Liver (tissue), 10 donors: ENCODE data around the gene RNU6-7. TPM values are rescaled to one million over a fixed set of nuclear protein-coding genes. Genes with fewer than 3 reads are reported as not detected.

Experiments
- DNase-seq: peaks from one replicate; pipeline ENCODE4 v3.0.0-alpha.2; 2017; ENCODE audit warnings: low spot score
- H3K27ac ChIP-seq, 2 donors: one replicate each; pipeline ENCODE4 v1.7.0; 2013; ENCODE audit warnings: inconsistent platforms in 2 of 2, low read length in 2 of 2, control low read depth in 1 of 2, low read depth in 1 of 2, mild to moderate bottlenecking in 1 of 2
- H3K27me3 ChIP-seq, 4 donors: one replicate each; pipeline versions ENCODE4 v1.6.1 to v1.7.0; 2013; ENCODE audit warnings: low read length in 3 of 4, inconsistent platforms in 1 of 4, mild to moderate bottlenecking in 1 of 4, moderate library complexity in 1 of 4; ENCODE audit not compliant: control insufficient read depth in 4 of 4, insufficient read depth in 4 of 4
- H3K36me3 ChIP-seq, 4 donors: one replicate each; pipeline versions ENCODE4 v1.6.1 to v1.7.0; 2013; ENCODE audit warnings: low read length in 3 of 4, mild to moderate bottlenecking in 3 of 4, low read depth in 1 of 4, moderate library complexity in 1 of 4; ENCODE audit not compliant: control insufficient read depth in 4 of 4, insufficient read depth in 3 of 4
- H3K4me1 ChIP-seq, 4 donors: one replicate each; pipeline versions ENCODE4 v1.6.1 to v1.7.0; 2013; ENCODE audit warnings: low read length in 3 of 4, mild to moderate bottlenecking in 3 of 4, moderate library complexity in 1 of 4; ENCODE audit not compliant: control insufficient read depth in 4 of 4, insufficient read depth in 4 of 4
- H3K4me3 ChIP-seq, 3 donors: one replicate each; pipeline versions ENCODE4 v1.6.1 to v1.7.0; 2013; ENCODE audit warnings: low read length in 3 of 3, control low read depth in 1 of 3, low read depth in 1 of 3, mild to moderate bottlenecking in 1 of 3
- H3K9ac ChIP-seq, 2 donors: one replicate each; pipeline ENCODE4 v1.7.0; 2013; ENCODE audit warnings: low read length in 2 of 2, mild to moderate bottlenecking in 2 of 2, moderate library complexity in 2 of 2, control low read depth in 1 of 2, low read depth in 1 of 2
- H3K9me3 ChIP-seq, 4 donors: one replicate each; pipeline versions ENCODE4 v1.6.1 to v1.7.0; 2013; ENCODE audit warnings: low read length in 3 of 4; ENCODE audit not compliant: control insufficient read depth in 4 of 4
- EGR1 ChIP-seq, 2 donors: IDR thresholded peaks; 2 replicates each; pipeline ENCODE4 v1.6.1; 2016 to 2018; ENCODE audit warnings: antibody characterized with exemption in 2 of 2, low read depth in 2 of 2
- FOXA1 ChIP-seq: IDR thresholded peaks from 2 replicates; pipeline ENCODE4 v1.6.1; 2016; ENCODE audit warnings: antibody characterized with exemption
- GABPA ChIP-seq, 2 donors: IDR thresholded peaks in 1 of 2; conservative IDR thresholded peaks in 1 of 2; 2 replicates each; pipeline ENCODE4 v1.6.1; 2016; ENCODE audit warnings: antibody characterized with exemption in 2 of 2, mild to moderate bottlenecking in 1 of 2, moderate library complexity in 1 of 2
- HNF4A ChIP-seq, 2 donors: conservative IDR thresholded peaks; 2 replicates each; pipeline ENCODE4 v1.6.1; 2016; ENCODE audit warnings: antibody characterized with exemption in 2 of 2, mild to moderate bottlenecking in 2 of 2
- HNF4G ChIP-seq: IDR thresholded peaks from 2 replicates; pipeline ENCODE4 v1.6.1; 2016; ENCODE audit warnings: antibody characterized with exemption
- NR2F2 ChIP-seq: IDR thresholded peaks from 2 replicates; pipeline ENCODE4 v1.6.1; 2016; ENCODE audit warnings: antibody characterized with exemption
- TAF1 ChIP-seq: conservative IDR thresholded peaks from 2 replicates; pipeline ENCODE4 v1.6.1; 2016; ENCODE audit warnings: antibody characterized with exemption, mild to moderate bottlenecking
- YY1 ChIP-seq: IDR thresholded peaks from 2 replicates; pipeline ENCODE4 v1.6.1; 2016; ENCODE audit warnings: antibody characterized with exemption, mild to moderate bottlenecking
- WGBS: extraction: QIAGEN DNeasy Blood & Tissue Kit; methylation state at CpG from one replicate; pipeline ENCODE4 v1.1.7; 2013; 5-methylcytosine and 5-hydroxymethylcytosine counted together
- polyA plus RNA-seq, 2 donors: library from polyadenylated mRNA; stranded (reverse) in 1 of 2; unstranded in 1 of 2; fragments of 200-250 nt in 1 of 2; fragments of >200 nt in 1 of 2; fragmentation: Nextera tagmentation in 1 of 2; extraction: Ambion mirVana in 1 of 2; gene quantifications; one replicate each; pipeline versions ENCODE4 v1.2.1 to v1.2.3, GENCODE V29; 2013 to 2015
- small RNA-seq: library from RNA; depleted of rRNA; stranded (forward); fragments of <200 nt; gene quantifications from one replicate; pipeline ENCODE3, GENCODE V24; 2014
- total RNA-seq, 2 donors: library from RNA; depleted of rRNA; stranded (reverse); fragments of >200 nt; gene quantifications; one replicate each; pipeline ENCODE4 v1.2.3, GENCODE V29; 2014
- TF ChIP-seq, protein P1 (sequence below): IDR thresholded peaks from 2 replicates; pipeline ENCODE4 v1.6.1; 2016; ENCODE audit warnings: antibody characterized with exemption
- TF ChIP-seq, protein P2 (sequence below): fragments of 150-350 bp; IDR thresholded peaks from 2 replicates; pipeline ENCODE4 v1.5.1; 2017; ENCODE audit warnings: improper control_type of control experiment, low read depth, low read length; ENCODE audit not compliant: missing input control
- TF ChIP-seq, protein P3 (sequence below): IDR thresholded peaks from 2 replicates; pipeline ENCODE4 v1.6.1; 2016; ENCODE audit warnings: antibody characterized with exemption
- TF ChIP-seq, protein P4 (sequence below): IDR thresholded peaks from 2 replicates; pipeline ENCODE4 v1.6.1; 2016; ENCODE audit warnings: antibody characterized with exemption, mild to moderate bottlenecking
- donor health status: healthy.
- donor health status: healthy.
- donor health status: healthy.
- donor health status: healthy.
- donor health status: healthy.

Gene RNU6-7
- total and polyA plus RNA-seq, 4 donors, result not detected

DNA sequence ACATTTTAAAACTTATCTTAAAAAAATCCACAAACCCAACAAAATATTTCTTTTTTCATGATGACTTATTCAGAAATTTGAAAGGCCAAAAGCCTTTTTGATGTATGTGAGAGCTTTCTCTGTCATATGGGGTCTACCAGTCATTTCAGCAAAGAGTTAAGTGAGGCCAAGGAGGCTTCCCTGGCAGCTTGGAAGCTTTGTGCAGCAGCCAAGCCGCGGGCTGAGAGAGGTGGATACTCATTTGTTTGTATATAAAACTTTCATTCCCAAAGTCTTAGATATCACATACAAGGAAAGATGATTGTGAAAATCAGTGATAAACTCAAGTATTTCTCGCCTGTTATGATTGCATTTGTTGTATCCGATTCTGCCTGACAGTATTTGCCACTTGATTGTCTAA lies 49.7 kb downstream of the RNU6-7 start:
- H3K4me1 ChIP-seq, result peaks cover 0 to 5% (median under 1%) of the 10 kb centered on the region in 4 donors
- H3K9ac ChIP-seq, result peak overlapping the region in 1 of 2 donors; percentile 28
- no peak overlapping the region for H3K27ac ChIP-seq
- H3K9me3 ChIP-seq, result no peaks in the 10 kb centered on the region
- no peak overlapping the region for H3K4me3 ChIP-seq
- TF ChIP-seq FOXA1, result no peak
- no peak for TF ChIP-seq HNF4A (conservative IDR thresholded peaks at IDR 0.05)
- no peak for TF ChIP-seq TAF1
- TF ChIP-seq, protein P1, sequence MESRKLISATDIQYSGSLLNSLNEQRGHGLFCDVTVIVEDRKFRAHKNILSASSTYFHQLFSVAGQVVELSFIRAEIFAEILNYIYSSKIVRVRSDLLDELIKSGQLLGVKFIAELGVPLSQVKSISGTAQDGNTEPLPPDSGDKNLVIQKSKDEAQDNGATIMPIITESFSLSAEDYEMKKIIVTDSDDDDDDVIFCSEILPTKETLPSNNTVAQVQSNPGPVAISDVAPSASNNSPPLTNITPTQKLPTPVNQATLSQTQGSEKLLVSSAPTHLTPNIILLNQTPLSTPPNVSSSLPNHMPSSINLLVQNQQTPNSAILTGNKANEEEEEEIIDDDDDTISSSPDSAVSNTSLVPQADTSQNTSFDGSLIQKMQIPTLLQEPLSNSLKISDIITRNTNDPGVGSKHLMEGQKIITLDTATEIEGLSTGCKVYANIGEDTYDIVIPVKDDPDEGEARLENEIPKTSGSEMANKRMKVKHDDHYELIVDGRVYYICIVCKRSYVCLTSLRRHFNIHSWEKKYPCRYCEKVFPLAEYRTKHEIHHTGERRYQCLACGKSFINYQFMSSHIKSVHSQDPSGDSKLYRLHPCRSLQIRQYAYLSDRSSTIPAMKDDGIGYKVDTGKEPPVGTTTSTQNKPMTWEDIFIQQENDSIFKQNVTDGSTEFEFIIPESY, result no peak
- TF ChIP-seq HNF4G, result no peak
- TF ChIP-seq, protein P2, sequence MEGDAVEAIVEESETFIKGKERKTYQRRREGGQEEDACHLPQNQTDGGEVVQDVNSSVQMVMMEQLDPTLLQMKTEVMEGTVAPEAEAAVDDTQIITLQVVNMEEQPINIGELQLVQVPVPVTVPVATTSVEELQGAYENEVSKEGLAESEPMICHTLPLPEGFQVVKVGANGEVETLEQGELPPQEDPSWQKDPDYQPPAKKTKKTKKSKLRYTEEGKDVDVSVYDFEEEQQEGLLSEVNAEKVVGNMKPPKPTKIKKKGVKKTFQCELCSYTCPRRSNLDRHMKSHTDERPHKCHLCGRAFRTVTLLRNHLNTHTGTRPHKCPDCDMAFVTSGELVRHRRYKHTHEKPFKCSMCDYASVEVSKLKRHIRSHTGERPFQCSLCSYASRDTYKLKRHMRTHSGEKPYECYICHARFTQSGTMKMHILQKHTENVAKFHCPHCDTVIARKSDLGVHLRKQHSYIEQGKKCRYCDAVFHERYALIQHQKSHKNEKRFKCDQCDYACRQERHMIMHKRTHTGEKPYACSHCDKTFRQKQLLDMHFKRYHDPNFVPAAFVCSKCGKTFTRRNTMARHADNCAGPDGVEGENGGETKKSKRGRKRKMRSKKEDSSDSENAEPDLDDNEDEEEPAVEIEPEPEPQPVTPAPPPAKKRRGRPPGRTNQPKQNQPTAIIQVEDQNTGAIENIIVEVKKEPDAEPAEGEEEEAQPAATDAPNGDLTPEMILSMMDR, result no peak
- no peak for TF ChIP-seq YY1
- TF ChIP-seq, protein P3, sequence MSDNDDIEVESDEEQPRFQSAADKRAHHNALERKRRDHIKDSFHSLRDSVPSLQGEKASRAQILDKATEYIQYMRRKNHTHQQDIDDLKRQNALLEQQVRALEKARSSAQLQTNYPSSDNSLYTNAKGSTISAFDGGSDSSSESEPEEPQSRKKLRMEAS, result no peak
- TF ChIP-seq, protein P4, sequence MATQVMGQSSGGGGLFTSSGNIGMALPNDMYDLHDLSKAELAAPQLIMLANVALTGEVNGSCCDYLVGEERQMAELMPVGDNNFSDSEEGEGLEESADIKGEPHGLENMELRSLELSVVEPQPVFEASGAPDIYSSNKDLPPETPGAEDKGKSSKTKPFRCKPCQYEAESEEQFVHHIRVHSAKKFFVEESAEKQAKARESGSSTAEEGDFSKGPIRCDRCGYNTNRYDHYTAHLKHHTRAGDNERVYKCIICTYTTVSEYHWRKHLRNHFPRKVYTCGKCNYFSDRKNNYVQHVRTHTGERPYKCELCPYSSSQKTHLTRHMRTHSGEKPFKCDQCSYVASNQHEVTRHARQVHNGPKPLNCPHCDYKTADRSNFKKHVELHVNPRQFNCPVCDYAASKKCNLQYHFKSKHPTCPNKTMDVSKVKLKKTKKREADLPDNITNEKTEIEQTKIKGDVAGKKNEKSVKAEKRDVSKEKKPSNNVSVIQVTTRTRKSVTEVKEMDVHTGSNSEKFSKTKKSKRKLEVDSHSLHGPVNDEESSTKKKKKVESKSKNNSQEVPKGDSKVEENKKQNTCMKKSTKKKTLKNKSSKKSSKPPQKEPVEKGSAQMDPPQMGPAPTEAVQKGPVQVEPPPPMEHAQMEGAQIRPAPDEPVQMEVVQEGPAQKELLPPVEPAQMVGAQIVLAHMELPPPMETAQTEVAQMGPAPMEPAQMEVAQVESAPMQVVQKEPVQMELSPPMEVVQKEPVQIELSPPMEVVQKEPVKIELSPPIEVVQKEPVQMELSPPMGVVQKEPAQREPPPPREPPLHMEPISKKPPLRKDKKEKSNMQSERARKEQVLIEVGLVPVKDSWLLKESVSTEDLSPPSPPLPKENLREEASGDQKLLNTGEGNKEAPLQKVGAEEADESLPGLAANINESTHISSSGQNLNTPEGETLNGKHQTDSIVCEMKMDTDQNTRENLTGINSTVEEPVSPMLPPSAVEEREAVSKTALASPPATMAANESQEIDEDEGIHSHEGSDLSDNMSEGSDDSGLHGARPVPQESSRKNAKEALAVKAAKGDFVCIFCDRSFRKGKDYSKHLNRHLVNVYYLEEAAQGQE, result no peak
- TF ChIP-seq NR2F2, result no peak
- TF ChIP-seq GABPA (IDR thresholded peaks at IDR 0.05 in 1 of 2, conservative IDR thresholded peaks at IDR 0.05 in 1 of 2), result no peak
- no peak for TF ChIP-seq EGR1 (IDR thresholded peaks at IDR 0.05; ENCODE audit: low read depth in 2 of 2)
- DNase-seq, result no peak
- H3K36me3 ChIP-seq, result no peaks in the 10 kb centered on the region
- WGBS, result 65% methylated on average over 4 of the region's 4 CpGs
- no peaks in the 10 kb centered on the region for H3K27me3 ChIP-seq

Small RNA genes lying within 50 kb of the gene (small RNA-seq; reads per million reads assigned to genes)
- gene RNU6-7 (0.49 reads per million, percentile 55 among the genes with 10 or more reads in this experiment), gene RNU6-8 (not detected)

Other genes starting within 250 kb of the RNU6-7 start
- 10 to 100 TPM; 46.8 to 48.7 TPM for gene ARHGAP5, start 124.7 kb upstream of the RNU6-7 start, total RNA-seq
- 10 to 100 TPM in 1 of 2 donors, 1 to 10 TPM in 1; 9.6 to 11.2 TPM for gene ARHGAP5, start 124.7 kb upstream of the RNU6-7 start, polyA plus RNA-seq
- gene RNU6-8, start 1.2 kb downstream of the RNU6-7 start, total RNA-seq, result not detected
- gene RNU6-8, start 1.2 kb downstream of the RNU6-7 start, polyA plus RNA-seq, result not detected
- gene AKAP6, start 127.3 kb downstream of the RNU6-7 start, total RNA-seq, result 1 to 10 TPM; 1.7 to 3.2 TPM
- gene AKAP6, start 127.3 kb downstream of the RNU6-7 start, polyA plus RNA-seq, result 1 to 10 TPM in 1 of 2 donors, under 1 TPM in 1; 0.42 to 1.7 TPM